Astrocyte (in vitro differentiated cells and primary cell): Measurements from ENCODE around the gene SCN10A. TPM values are rescaled to one million over a fixed set of nuclear protein-coding genes. Genes with fewer than 3 reads are reported as not detected.

ENCODE experiments used
- DNase-seq: peaks from one replicate; pipeline ENCODE4 v3.0.0-alpha.2; 2010; ENCODE audit warnings: low read depth
- FAIRE-seq: peaks from 2 replicates; lab custom pipeline; 2011; peaks lifted over from hg19 to GRCh38; lab: Jason Lieb, UNC
- H2AFZ ChIP-seq: 2 replicates; pipeline ENCODE4 v1.6.0; 2012; ENCODE audit warnings: low read depth, low read length, inconsistent platforms
- H3K27ac ChIP-seq: 2 replicates; pipeline ENCODE4 v1.5.1; 2011; ENCODE audit warnings: low read depth, low read length, inconsistent platforms
- H3K27me3 ChIP-seq: 2 replicates; pipeline ENCODE4 v1.6.0; 2011; ENCODE audit warnings: low read length, inconsistent platforms; ENCODE audit not compliant: insufficient read depth
- H3K36me3 ChIP-seq: 2 replicates; pipeline ENCODE4 v1.5.1; 2011; ENCODE audit warnings: low read length, inconsistent platforms; ENCODE audit not compliant: insufficient read depth
- H3K4me1 ChIP-seq: 2 replicates; pipeline ENCODE4 v1.5.1; 2011; ENCODE audit warnings: low read length, inconsistent platforms; ENCODE audit not compliant: insufficient read depth
- H3K4me2 ChIP-seq: 2 replicates; pipeline ENCODE4 v1.6.0; 2012; ENCODE audit warnings: low read length, inconsistent platforms
- H3K4me3 ChIP-seq: 2 replicates; pipeline ENCODE4 v1.5.1; 2011; ENCODE audit warnings: low read depth, mild to moderate bottlenecking, low read length, inconsistent platforms; ENCODE audit not compliant: insufficient read depth
- H3K79me2 ChIP-seq: 2 replicates; pipeline ENCODE4 v1.6.0; 2012; ENCODE audit warnings: mild to moderate bottlenecking, low read length, inconsistent platforms; ENCODE audit not compliant: insufficient read depth
- H3K9ac ChIP-seq: 2 replicates; pipeline ENCODE4 v1.6.0; 2012; ENCODE audit warnings: mild to moderate bottlenecking, low read length, inconsistent platforms
- H3K9me3 ChIP-seq: 2 replicates; pipeline ENCODE4 v1.5.1; 2012; ENCODE audit warnings: low read depth, mild to moderate bottlenecking, low read length, inconsistent platforms; ENCODE audit not compliant: insufficient read depth
- H4K20me1 ChIP-seq: 2 replicates; pipeline ENCODE4 v1.6.0; 2012; ENCODE audit warnings: low read length, inconsistent platforms; ENCODE audit not compliant: insufficient read depth
- H3K27ac Mint-ChIP-seq: one replicate; pipeline ENCODE4 v1.8.0; 2021; ENCODE audit warnings: mild to moderate bottlenecking, mixed read lengths; ENCODE audit not compliant: unreplicated experiment
- H3K27me3 Mint-ChIP-seq: one replicate; pipeline ENCODE4 v1.8.0; 2021; ENCODE audit warnings: low read depth, mixed read lengths; ENCODE audit not compliant: unreplicated experiment
- H3K36me3 Mint-ChIP-seq: one replicate; pipeline ENCODE4 v1.8.0; 2021; ENCODE audit warnings: low read depth, mixed read lengths; ENCODE audit not compliant: unreplicated experiment
- H3K4me1 Mint-ChIP-seq: one replicate; pipeline ENCODE4 v1.8.0; 2021; ENCODE audit warnings: low read depth, mixed read lengths; ENCODE audit not compliant: unreplicated experiment
- H3K4me3 Mint-ChIP-seq: one replicate; pipeline ENCODE4 v1.8.0; 2021; ENCODE audit warnings: mild to moderate bottlenecking, moderate library complexity, mixed read lengths; ENCODE audit not compliant: unreplicated experiment
- H3K9me3 Mint-ChIP-seq: one replicate; pipeline ENCODE4 v1.8.0; 2021; ENCODE audit warnings: mild to moderate bottlenecking, mixed read lengths; ENCODE audit not compliant: unreplicated experiment
- CTCF ChIP-seq: IDR thresholded peaks from 2 replicates; pipeline ENCODE4 v1.5.1; 2011; ENCODE audit warnings: low read depth, mild to moderate bottlenecking, inconsistent platforms, low read length, moderate library complexity; ENCODE audit not compliant: insufficient read depth
- EZH2 ChIP-seq: IDR thresholded peaks from 2 replicates; pipeline ENCODE4 v1.6.1; 2012; ENCODE audit warnings: mild to moderate bottlenecking, low read length, inconsistent platforms; ENCODE audit not compliant: insufficient read depth
- total RNA-seq: library from RNA; stranded (reverse); gene quantifications from 2 replicates; pipeline ENCODE4 v1.2.1, GENCODE V29; 2021

SCN10A gene
- total RNA-seq, 1 donor from 2014 or later, result not detected

- H3K36me3 Mint-ChIP-seq, result no peaks in the 10 kb centered on the region
- TF ChIP-seq EZH2, result no peak
- TF ChIP-seq CTCF, result no peak
- H3K79me2 ChIP-seq, result no peaks in the 10 kb centered on the region
- FAIRE-seq (no peak), DNase-seq (no peak)
- no peak overlapping the region for H3K27ac Mint-ChIP-seq
- peaks cover 2% of the 10 kb centered on the region for H3K9me3 Mint-ChIP-seq
- no peak overlapping the region for H3K27ac ChIP-seq
- H3K4me1 ChIP-seq, result no peaks in the 10 kb centered on the region
- no peak overlapping the region for H2AFZ ChIP-seq
- H3K4me3 ChIP-seq, result no peak overlapping the region
- no peaks in the 10 kb centered on the region for H3K36me3 ChIP-seq
- H3K27me3 ChIP-seq, result no peaks in the 10 kb centered on the region
- H3K4me1 Mint-ChIP-seq, result no peaks in the 10 kb centered on the region
- no peak overlapping the region for H3K4me3 Mint-ChIP-seq
- H3K4me2 ChIP-seq, result no peak overlapping the region
- peaks cover 16% of the 10 kb centered on the region for H3K27me3 Mint-ChIP-seq
- no peak overlapping the region for H3K9ac ChIP-seq
- H4K20me1 ChIP-seq, result no peaks in the 10 kb centered on the region
- H3K9me3 ChIP-seq, result no peaks in the 10 kb centered on the region
These were observed 128.7 kb downstream of the SCN10A start for GRCh38 chr3:38687321-38687720.

GRCh38 chr3:38684546-38684945 is 131.5 kb downstream of the SCN10A start:
- Mint-ChIP-seq H3K36me3 (no peaks in the 10 kb centered on the region), H3K27me3 (peaks cover 39% of the 10 kb centered on the region), H3K4me1 (no peaks in the 10 kb centered on the region), H3K27ac (no peak overlapping the region), H3K9me3 (peaks cover 2% of the 10 kb centered on the region), H3K4me3 (no peak overlapping the region)
- no peak for FAIRE-seq
- no peak for DNase-seq
- H4K20me1 ChIP-seq, result no peaks in the 10 kb centered on the region
- H3K4me2 ChIP-seq, result no peak overlapping the region
- no peaks in the 10 kb centered on the region for H3K27me3 ChIP-seq
- H3K79me2 ChIP-seq, result no peaks in the 10 kb centered on the region
- H3K27ac ChIP-seq, result no peak overlapping the region
- H3K9ac ChIP-seq, result no peak overlapping the region
- H2AFZ ChIP-seq, result no peak overlapping the region
- no peaks in the 10 kb centered on the region for H3K36me3 ChIP-seq
- H3K4me1 ChIP-seq, result no peaks in the 10 kb centered on the region
- no peaks in the 10 kb centered on the region for H3K9me3 ChIP-seq
- no peak overlapping the region for H3K4me3 ChIP-seq
- TF ChIP-seq CTCF (no peak), EZH2 (no peak)

GRCh38 chr3:38669668-38670067 is 146.3 kb downstream of the SCN10A start:
- H3K27ac ChIP-seq, result no peak overlapping the region
- FAIRE-seq (no peak), DNase-seq (no peak)
- TF ChIP-seq CTCF, result no peak
- no peak for TF ChIP-seq EZH2
- H3K9ac ChIP-seq, result no peak overlapping the region
- H3K27me3 ChIP-seq, result peaks cover 3% of the 10 kb centered on the region
- no peak overlapping the region for H3K4me2 ChIP-seq
- Mint-ChIP-seq H3K36me3 (no peaks in the 10 kb centered on the region), H3K4me1 (no peaks in the 10 kb centered on the region), H3K9me3 (no peaks in the 10 kb centered on the region), H3K4me3 (no peak overlapping the region), H3K27me3 (no peaks in the 10 kb centered on the region), H3K27ac (no peak overlapping the region)
- no peaks in the 10 kb centered on the region for H4K20me1 ChIP-seq
- no peak overlapping the region for H2AFZ ChIP-seq
- H3K79me2 ChIP-seq, result no peaks in the 10 kb centered on the region
- no peak overlapping the region for H3K4me3 ChIP-seq
- H3K4me1 ChIP-seq, result no peaks in the 10 kb centered on the region
- no peaks in the 10 kb centered on the region for H3K9me3 ChIP-seq
- no peaks in the 10 kb centered on the region for H3K36me3 ChIP-seq
